ENCODE results near the gene DHRS12. TPM values are rescaled to one million over a fixed set of nuclear protein-coding genes. Genes with fewer than 3 reads are reported as not detected.

The DHRS12 gene
- total RNA-seq, 1 donor from 2014 or later = 7.9 TPM

- H3K27me3 ChIP-seq = no peaks in the 10 kb centered on the region
- H3K4me3 ChIP-seq = peak overlapping the region in 1 of 2 donors; percentile 31
- intact Hi-C loops (cut with DNase I) = loop anchor here (1.0 to 10.0 kb wide), 7 partner anchors 31 to 1677 kb away; partner anchors contain the start of genes ALG11, ATP7B, INTS6 and VPS36
- TF ChIP-seq, protein P1, sequence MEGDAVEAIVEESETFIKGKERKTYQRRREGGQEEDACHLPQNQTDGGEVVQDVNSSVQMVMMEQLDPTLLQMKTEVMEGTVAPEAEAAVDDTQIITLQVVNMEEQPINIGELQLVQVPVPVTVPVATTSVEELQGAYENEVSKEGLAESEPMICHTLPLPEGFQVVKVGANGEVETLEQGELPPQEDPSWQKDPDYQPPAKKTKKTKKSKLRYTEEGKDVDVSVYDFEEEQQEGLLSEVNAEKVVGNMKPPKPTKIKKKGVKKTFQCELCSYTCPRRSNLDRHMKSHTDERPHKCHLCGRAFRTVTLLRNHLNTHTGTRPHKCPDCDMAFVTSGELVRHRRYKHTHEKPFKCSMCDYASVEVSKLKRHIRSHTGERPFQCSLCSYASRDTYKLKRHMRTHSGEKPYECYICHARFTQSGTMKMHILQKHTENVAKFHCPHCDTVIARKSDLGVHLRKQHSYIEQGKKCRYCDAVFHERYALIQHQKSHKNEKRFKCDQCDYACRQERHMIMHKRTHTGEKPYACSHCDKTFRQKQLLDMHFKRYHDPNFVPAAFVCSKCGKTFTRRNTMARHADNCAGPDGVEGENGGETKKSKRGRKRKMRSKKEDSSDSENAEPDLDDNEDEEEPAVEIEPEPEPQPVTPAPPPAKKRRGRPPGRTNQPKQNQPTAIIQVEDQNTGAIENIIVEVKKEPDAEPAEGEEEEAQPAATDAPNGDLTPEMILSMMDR (IDR thresholded peaks at IDR 0.05) = no peak
- peak overlapping the region; percentile 98 for H3K27ac ChIP-seq
- H3K36me3 ChIP-seq = peaks cover 0 to 7% of the 10 kb centered on the region in 2 donors
- DNase-seq (ENCODE audit: low spot score in 2 of 2) = peak in 1 of 2 donors; percentile 89
- no peaks in the 10 kb centered on the region for H3K9me3 ChIP-seq
- H3K4me1 ChIP-seq = peaks cover 12 to 40% of the 10 kb centered on the region in 2 donors
Measured at GRCh38 chr13:51801631-51802099, 2.3 kb downstream of the DHRS12 start.

GRCh38 chr13:51800486-51800885 lies 3.5 kb downstream of the DHRS12 start:
- TF ChIP-seq, protein P1 (IDR thresholded peaks at IDR 0.05) = no peak
- no peak for DNase-seq (ENCODE audit: low spot score in 2 of 2)
- Histone ChIP-seq H3K27me3 (no peaks in the 10 kb centered on the region), H3K36me3 (peaks cover 0 to 7% of the 10 kb centered on the region in 2 donors), H3K4me1 (peaks cover 12 to 38% of the 10 kb centered on the region in 2 donors), H3K9me3 (no peaks in the 10 kb centered on the region), H3K27ac (peak overlapping the region; percentile 98), H3K4me3 (no peak overlapping the region)
- intact Hi-C loops (cut with DNase I) = loop anchor here (2.0 to 10.0 kb wide), 4 partner anchors 30 to 1676 kb away; partner anchors contain the start of genes ALG11, ATP7B and VPS36

DNA sequence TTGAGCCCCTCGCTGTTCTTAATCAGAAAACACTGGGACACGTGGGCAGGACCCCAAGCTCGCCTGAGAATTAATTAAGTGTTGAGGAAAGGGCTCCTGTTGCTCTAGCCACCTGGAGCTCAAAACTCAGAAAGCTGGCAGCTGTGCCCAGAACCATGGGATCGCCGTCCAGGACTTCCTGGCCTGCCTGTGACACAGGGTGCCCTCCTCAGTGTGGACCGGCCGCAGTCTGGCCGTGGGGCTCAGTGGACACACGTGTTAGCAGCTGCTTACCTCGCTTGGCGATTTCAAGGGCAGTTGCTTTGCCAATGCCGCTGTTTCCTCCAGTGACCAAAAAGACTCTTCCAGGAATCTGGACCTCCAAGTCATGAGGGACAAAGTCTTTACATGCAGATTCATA lies 4.7 kb downstream of the DHRS12 start:
- no peak overlapping the region for H3K27ac ChIP-seq
- no peak overlapping the region for H3K4me3 ChIP-seq
- no peaks in the 10 kb centered on the region for H3K9me3 ChIP-seq
- peaks cover 12 to 28% of the 10 kb centered on the region in 2 donors for H3K4me1 ChIP-seq
- H3K27me3 ChIP-seq = no peaks in the 10 kb centered on the region
- DNase-seq (ENCODE audit: low spot score in 2 of 2) = no peak
- TF ChIP-seq, protein P1 (IDR thresholded peaks at IDR 0.05) = no peak
- intact Hi-C loops (cut with DNase I) = no loop called here
- H3K36me3 ChIP-seq = peaks cover 0 to 7% of the 10 kb centered on the region in 2 donors

GRCh38 chr13:51797664-51798488 lies 6.1 kb downstream of the DHRS12 start:
- Histone ChIP-seq H3K36me3 (peaks cover 0 to 7% of the 10 kb centered on the region in 2 donors), H3K4me1 (peaks cover 9 to 24% of the 10 kb centered on the region in 2 donors), H3K9me3 (no peaks in the 10 kb centered on the region), H3K4me3 (no peak overlapping the region), H3K27ac (no peak overlapping the region), H3K27me3 (no peaks in the 10 kb centered on the region)
- DNase-seq (ENCODE audit: low spot score in 2 of 2) = no peak
- intact Hi-C loops (cut with DNase I) = no loop called here
- TF ChIP-seq, protein P1 (IDR thresholded peaks at IDR 0.05) = peak in 1 of 3 experiments; percentile 36

DNA sequence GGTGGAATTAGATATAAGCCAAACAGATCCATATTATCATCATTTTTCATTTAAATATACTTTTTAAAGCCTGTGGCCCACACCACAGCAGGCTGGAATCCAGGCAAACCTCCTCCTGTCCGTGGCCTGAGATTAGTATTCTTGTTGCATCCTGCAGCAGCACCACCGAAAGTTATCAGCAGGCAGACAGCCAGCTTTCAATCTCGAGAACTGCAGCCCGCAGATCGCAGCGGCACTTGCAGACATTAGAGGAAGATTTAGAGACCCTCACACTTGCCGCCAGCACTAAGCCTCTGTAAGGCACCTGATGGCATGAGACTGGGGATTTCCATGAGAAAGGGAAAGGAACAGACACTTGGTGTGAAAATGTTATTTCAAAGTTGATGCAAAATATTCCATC lies 7.4 kb downstream of the DHRS12 start:
- TF ChIP-seq, protein P1 (IDR thresholded peaks at IDR 0.05) = no peak
- H3K36me3 ChIP-seq = peaks cover 0 to 7% of the 10 kb centered on the region in 2 donors
- no peaks in the 10 kb centered on the region for H3K27me3 ChIP-seq
- no peak overlapping the region for H3K27ac ChIP-seq
- peaks cover 5 to 12% of the 10 kb centered on the region in 2 donors for H3K4me1 ChIP-seq
- no peak overlapping the region for H3K4me3 ChIP-seq
- no peaks in the 10 kb centered on the region for H3K9me3 ChIP-seq
- intact Hi-C loops (cut with DNase I) = no loop called here
- no peak for DNase-seq (ENCODE audit: low spot score in 2 of 2)

Measured in ascending aorta (tissue), 2 donors.